ENCODE measurements around the gene PXN.

The PXN gene

DNA sequence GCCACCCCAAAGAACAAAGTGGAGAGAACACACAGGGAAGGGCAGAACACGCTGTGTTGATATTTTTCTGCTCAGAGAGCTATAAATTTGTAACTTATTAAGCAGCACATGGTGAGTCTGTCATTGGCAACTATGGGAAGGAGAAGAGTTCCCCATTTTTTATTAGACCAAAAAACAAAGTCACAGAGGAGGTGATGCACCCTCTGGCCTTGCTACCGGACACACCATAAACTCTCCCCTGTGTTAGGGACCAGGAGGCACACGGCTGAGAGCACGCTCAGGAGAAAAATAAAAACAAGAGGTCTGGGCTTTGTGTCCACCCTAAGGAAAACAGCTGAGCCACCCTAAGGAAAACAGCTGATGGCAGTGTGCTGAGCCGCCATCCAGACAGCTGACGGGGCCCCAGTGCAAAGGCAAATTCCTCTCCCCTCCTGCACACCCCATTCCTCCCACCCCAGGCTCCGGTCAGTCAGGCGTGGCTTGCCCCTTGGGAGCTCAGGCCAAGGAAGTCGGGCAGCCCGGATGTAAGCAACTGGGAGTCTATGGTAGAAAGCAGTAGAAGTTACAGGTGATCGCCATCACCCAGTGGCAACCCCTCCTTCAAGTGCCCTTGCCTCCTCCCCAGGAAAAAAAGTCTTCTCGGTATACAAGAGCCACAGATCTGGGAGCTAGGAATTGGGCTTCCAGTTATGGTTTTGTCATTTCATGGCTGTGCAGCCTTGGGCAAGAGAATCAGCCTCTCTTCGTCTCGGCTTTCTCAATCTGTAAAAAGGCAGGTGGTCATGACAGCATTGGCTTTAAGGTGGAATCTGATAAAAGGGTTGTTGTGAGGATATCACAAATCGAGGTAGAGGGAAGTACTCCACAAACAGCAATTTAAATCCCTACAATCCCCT is 2.4 kb downstream of the PXN start:
- TF ChIP-seq, protein P1, sequence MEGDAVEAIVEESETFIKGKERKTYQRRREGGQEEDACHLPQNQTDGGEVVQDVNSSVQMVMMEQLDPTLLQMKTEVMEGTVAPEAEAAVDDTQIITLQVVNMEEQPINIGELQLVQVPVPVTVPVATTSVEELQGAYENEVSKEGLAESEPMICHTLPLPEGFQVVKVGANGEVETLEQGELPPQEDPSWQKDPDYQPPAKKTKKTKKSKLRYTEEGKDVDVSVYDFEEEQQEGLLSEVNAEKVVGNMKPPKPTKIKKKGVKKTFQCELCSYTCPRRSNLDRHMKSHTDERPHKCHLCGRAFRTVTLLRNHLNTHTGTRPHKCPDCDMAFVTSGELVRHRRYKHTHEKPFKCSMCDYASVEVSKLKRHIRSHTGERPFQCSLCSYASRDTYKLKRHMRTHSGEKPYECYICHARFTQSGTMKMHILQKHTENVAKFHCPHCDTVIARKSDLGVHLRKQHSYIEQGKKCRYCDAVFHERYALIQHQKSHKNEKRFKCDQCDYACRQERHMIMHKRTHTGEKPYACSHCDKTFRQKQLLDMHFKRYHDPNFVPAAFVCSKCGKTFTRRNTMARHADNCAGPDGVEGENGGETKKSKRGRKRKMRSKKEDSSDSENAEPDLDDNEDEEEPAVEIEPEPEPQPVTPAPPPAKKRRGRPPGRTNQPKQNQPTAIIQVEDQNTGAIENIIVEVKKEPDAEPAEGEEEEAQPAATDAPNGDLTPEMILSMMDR (IDR thresholded peaks at IDR 0.05; ENCODE audit: low read depth, low read length), result no peak
- DNase-seq (ENCODE audit: extremely low read depth, low read depth), result no peak

DNA sequence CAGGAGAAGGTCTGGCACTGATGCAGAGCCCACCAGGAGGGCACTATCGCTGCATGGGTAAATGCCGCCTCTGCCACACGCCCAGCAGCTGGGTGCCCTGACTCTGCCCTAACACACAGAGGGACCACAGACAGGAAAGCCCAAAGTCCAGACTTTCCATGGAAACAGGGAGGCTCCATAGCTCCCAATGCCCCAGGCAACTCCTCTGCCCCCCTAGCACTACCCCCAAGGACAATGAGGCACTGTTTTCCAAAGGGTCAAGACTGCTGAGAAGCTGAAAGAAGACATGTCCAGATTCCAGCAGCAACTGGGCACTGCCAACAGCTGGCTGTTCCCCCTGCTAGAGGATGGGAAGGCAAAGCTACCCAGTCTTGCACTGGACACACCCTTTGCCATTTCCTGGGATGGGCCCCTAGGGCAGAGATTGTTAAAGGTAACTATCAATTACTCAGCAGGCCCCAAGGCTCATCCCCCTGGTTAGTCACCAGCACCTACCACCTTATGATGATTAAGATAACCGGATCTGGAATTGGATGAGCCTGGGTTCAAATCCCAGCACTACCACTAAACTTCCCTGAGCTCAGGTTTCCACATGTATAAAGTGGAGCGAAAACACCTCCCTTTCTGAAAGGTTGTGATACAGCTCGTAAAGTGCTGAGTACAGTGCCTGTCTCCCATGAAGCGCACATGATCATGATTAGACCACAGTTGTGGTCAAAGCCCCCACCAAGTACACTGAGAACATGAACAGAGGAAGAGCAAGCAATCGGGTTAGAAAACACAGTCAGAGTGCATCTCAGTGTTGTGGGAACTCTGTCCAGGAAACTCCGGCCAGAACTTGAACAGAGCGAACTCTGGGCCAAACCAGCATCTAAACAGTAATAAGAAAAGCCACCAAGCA is 3.3 kb downstream of the PXN start:
- no peak for DNase-seq (ENCODE audit: extremely low read depth, low read depth)
- TF ChIP-seq, protein P1 (IDR thresholded peaks at IDR 0.05; ENCODE audit: low read depth, low read length), result no peak

DNA sequence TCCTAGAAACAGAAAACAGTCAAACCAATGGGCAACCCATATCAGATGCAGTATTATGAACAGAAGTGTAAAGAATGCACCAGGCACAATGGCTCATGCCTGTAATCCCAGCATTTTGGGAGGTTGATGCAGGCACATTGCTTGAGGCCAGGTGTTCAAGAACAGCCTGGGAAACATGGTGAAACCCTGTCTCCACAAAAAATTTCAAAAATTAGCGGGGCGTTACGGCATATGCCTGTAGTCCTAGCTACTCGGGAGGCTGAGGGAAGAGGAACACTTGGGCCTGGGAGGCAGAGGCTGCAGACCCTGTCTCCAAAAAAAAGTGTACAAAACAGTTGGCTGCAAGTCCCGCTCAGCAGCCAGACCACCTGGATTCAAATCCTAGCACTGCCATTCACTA is 4.9 kb downstream of the PXN start:
- TF ChIP-seq, protein P1 (IDR thresholded peaks at IDR 0.05; ENCODE audit: low read depth, low read length), result no peak
- DNase-seq (ENCODE audit: extremely low read depth, low read depth), result no peak

DNA sequence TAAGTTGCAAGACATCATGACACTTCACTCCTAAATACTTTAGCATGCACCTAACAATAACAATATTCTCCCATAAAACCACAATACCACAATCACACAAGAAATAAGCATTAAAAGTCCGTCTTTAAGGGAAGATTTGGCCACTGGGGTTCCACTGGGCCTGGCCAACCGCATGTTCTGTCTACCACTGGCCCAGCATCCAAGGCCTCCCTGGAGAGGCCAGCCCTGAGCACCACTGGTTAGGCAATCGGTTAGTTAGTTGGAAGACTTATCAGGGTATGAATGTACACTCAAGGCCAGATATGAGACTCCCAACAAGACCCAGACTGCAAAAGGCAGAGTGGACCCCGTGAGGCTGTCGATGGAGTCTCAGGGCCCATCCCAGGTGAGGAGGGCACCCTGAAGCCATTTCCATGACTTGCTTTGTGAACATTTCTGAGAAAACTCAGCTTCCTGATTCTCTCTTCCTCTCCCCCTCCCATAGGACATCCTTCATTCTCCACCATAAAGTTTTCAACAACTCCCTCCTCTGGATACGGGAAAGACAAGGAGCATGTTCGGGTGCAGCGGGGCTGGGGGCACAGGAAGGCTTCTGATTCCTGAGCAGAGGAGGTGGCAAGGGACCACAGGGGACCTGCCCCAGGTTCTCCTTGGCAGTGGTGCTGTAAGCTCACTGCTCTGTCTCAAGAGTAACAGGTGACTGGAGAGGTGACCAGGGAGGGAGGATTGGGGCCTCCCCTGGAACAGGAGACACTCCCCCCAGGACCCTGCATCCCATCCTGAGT is 5.9 kb downstream of the PXN start:
- no peak for DNase-seq (ENCODE audit: extremely low read depth, low read depth)
- TF ChIP-seq, protein P1 (IDR thresholded peaks at IDR 0.05; ENCODE audit: low read depth, low read length), result no peak

DNA sequence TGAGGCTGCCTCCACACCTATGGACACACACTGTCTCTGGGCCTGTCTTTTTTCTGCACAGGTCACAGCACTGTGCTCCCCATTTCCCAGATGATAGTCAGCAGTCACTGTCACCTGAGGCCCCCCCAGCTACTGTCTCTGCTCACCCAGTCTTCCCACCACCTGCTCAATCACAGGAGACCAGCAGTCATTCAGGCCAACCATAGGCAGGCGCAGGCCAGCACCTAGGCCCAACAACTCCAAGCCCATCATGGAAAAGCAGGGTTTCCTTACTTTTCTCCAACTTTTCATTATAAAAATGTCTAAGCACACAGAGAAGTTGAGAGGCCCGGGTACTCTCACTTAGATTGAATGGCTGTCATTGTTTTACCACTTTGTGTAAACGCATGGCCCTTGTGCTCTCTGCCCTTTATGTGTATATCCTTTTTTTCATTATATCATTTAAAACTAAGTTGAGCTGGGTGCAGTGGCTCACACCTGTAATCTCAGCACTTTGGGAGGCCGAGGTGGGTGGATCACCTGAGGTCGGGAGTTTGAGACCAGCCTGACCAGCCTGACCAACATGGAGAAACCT is 7.1 kb downstream of the PXN start:
- DNase-seq (ENCODE audit: extremely low read depth, low read depth), result no peak
- TF ChIP-seq, protein P1 (IDR thresholded peaks at IDR 0.05; ENCODE audit: low read depth, low read length), result no peak

DNA sequence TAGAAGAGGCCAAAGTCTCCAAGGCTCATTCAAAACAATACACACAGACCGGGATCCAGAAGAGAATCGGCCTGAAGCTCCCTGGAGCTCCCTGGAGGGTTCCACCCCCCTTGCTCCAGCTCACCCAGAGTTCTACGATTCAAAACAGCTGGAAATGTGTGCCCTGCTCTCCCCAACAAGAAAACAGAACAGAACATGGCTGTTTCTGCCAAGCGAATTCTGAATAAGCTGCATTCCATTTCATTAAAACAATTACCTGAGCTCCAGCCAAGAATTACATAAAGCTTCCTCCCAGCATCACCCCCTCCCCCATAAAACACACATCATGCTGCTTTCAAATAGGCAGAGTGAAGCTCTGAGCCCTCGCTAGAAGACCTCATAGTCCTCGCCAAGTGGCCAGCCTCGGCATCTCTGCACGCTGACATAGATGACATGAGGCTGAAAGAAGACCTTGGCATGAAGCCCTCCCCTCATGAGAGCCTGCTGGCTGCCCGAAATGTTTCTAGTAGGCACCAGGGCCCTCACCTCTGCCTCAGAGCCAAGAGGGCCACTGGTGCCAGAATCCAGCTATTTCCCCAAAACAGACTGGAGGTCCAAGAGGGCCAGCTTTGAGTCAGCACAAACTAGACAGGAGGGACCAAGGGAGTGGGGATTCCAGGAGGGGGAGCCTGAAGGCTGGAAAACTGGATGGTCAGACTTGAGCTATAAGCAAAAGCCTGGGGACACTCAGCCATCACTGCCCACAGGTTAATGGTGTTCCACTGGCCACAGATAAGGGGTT is 8.3 kb downstream of the PXN start:
- DNase-seq (ENCODE audit: extremely low read depth, low read depth), result peak; percentile 86
- TF ChIP-seq, protein P1 (IDR thresholded peaks at IDR 0.05; ENCODE audit: low read depth, low read length), result no peak; the same call in 1 of the 2 replicates

All from AG09319 (cell line).